Vagina (tissue), 2 donors: ENCODE measurements around the gene ATP5ME. TPM values are rescaled to one million over a fixed set of nuclear protein-coding genes. Genes with fewer than 3 reads are reported as not detected.

Experiments used
- DNase-seq, 2 donors: peaks; one replicate each; pipeline ENCODE4 v3.0.0-alpha.2; 2017; ENCODE audit errors: extremely low spot score in 2 of 2
- H3K27ac ChIP-seq: fragments of 200-600 bp; sonication (generic); one replicate; pipeline ENCODE4 v1.5.1; 2019
- H3K27me3 ChIP-seq: fragments of 200-600 bp; sonication (generic); one replicate; pipeline ENCODE4 v1.5.1; 2019
- H3K36me3 ChIP-seq, 2 donors: fragments of 200-600 bp; sonication (generic); one replicate each; pipeline ENCODE4 v1.5.1; 2017 to 2019
- H3K4me1 ChIP-seq: fragments of 200-600 bp; sonication (generic); one replicate; pipeline ENCODE4 v1.5.1; 2019
- H3K4me3 ChIP-seq, 2 donors: fragments of 200-600 bp; sonication (generic); 1 replicate in 1 of 2; 2 replicates in 1 of 2; pipeline ENCODE4 v1.5.1; 2016 to 2019
- H3K9me3 ChIP-seq: fragments of 200-600 bp; sonication (generic); one replicate; pipeline ENCODE4 v1.5.1; 2019
- POLR2A ChIP-seq, 2 donors: fragments of 450-650 bp; IDR thresholded peaks; one replicate each; pipeline ENCODE4 v1.6.1; 2017; ENCODE audit warnings: antibody characterized with exemption in 2 of 2, mild to moderate bottlenecking in 2 of 2, moderate library complexity in 2 of 2
- POLR2AphosphoS5 ChIP-seq, 2 donors: sonication (generic); formaldehyde crosslinking; IDR thresholded peaks; one replicate each; pipeline ENCODE4 v1.9.0; 2017; ENCODE audit warnings: antibody characterized with exemption in 2 of 2, mild to moderate bottlenecking in 2 of 2, low read depth in 1 of 2; ENCODE audit not compliant: insufficient read depth in 1 of 2
- intact Hi-C: fragments of 100-400 bp; cut with DNase I; formaldehyde crosslinking; loops from one replicate; pipeline ENCODE4 v1.15.1; 2023
- total RNA-seq: library from RNA; depleted of rRNA; stranded (reverse); fragments of >200 nt; gene quantifications from one replicate; pipeline ENCODE4 v1.2.3, GENCODE V29; 2016
- TF ChIP-seq, protein P1 (sequence below), 3 experiments: fragments of 450-650 bp in 2 of 3; fragments of 200-600 bp in 1 of 3; sonication (generic) in 1 of 3; IDR thresholded peaks; one replicate each; pipeline ENCODE4 v1.5.1; 2017 to 2019; ENCODE audit warnings: antibody characterized with exemption in 3 of 3, mild to moderate bottlenecking in 2 of 3, moderate library complexity in 2 of 3

Gene ATP5ME
- total RNA-seq, 1 donor from 2014 or later: 181 TPM

DNA sequence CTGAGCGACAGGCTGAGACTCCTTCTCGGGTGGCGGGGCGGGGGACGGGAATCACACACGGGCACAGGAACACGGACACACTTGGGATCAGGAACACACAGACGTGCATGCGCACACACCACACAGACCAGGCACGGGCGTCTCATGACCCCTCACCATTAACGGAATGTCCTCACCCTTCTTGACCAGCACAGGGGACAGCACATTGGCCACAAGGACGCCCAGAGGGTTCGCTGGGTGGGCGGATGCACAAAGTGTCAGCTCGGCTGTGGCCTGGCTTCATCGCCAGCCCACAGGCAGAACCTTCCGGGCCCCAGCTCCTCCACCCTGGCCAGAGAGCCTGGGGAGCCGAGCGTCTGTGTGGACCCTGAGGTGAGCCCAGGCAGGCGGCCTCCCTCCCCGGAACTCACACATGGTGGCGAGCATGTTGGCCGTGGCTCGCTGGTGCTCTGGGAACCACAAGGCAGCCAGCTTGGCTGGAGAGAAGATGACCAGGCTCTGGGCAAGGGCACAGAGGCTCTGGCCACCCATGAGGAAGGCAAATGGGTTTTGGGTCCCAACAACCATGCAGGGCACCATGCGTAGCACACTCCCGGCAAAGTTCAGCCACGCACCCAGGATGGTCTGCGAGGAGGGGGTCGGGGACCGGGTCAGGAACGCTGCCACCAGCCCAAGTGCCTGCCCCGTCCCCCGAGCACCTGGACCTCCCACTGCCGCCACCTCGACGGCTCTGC is 11.8 kb upstream of the ATP5ME start:
- intact Hi-C loops: no loop called here
- H3K9me3 ChIP-seq: no peaks in the 10 kb centered on the region
- no peak overlapping the region for H3K27ac ChIP-seq
- no peaks in the 10 kb centered on the region for H3K36me3 ChIP-seq
- no peak for TF ChIP-seq POLR2AphosphoS5 (IDR thresholded peaks at IDR 0.05; ENCODE audit: insufficient read depth in 1 of 2, low read depth in 1 of 2)
- TF ChIP-seq POLR2A (IDR thresholded peaks at IDR 0.05): no peak
- TF ChIP-seq, protein P1, sequence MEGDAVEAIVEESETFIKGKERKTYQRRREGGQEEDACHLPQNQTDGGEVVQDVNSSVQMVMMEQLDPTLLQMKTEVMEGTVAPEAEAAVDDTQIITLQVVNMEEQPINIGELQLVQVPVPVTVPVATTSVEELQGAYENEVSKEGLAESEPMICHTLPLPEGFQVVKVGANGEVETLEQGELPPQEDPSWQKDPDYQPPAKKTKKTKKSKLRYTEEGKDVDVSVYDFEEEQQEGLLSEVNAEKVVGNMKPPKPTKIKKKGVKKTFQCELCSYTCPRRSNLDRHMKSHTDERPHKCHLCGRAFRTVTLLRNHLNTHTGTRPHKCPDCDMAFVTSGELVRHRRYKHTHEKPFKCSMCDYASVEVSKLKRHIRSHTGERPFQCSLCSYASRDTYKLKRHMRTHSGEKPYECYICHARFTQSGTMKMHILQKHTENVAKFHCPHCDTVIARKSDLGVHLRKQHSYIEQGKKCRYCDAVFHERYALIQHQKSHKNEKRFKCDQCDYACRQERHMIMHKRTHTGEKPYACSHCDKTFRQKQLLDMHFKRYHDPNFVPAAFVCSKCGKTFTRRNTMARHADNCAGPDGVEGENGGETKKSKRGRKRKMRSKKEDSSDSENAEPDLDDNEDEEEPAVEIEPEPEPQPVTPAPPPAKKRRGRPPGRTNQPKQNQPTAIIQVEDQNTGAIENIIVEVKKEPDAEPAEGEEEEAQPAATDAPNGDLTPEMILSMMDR (IDR thresholded peaks at IDR 0.05): no peak
- H3K27me3 ChIP-seq: no peaks in the 10 kb centered on the region
- H3K4me1 ChIP-seq: peaks cover 54% of the 10 kb centered on the region
- DNase-seq: no peak
- H3K4me3 ChIP-seq: no peak overlapping the region

DNA sequence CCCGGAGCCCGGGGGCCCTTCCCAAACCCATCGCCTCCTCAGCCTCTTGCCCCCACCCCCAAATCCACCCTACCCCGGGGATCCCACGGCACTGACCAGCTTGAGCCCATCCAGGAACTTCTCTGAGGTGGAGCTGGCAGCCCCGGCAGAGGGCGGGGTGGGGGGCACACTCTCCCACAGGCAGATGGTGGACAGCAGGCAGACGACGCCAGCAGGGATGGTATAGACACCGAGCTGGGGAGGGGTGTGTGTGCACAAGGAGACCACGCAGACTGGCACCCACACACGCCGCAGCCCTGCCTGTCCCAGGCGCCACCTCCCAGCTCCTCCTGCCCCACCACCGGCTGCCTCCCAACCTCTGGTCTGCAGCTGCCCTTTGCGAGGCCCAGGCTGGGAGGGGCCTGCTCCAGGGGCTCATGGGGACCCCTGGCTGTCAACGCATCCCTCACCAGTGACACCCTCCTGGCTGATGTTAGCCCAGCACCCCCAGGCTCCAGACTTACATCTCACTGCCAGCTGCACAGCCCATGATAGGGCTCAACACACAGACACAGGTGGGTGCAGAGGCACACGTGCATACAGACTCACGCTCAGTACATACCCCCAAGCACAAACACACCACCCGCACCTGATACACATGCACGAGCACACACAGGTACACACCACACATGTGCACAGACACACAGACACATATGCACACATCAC is 10.7 kb upstream of the ATP5ME start:
- no peaks in the 10 kb centered on the region for H3K27me3 ChIP-seq
- no peak for DNase-seq
- intact Hi-C loops: no loop called here
- H3K9me3 ChIP-seq: no peaks in the 10 kb centered on the region
- TF ChIP-seq POLR2A (IDR thresholded peaks at IDR 0.05): no peak
- no peak for TF ChIP-seq POLR2AphosphoS5 (IDR thresholded peaks at IDR 0.05; ENCODE audit: insufficient read depth in 1 of 2, low read depth in 1 of 2)
- TF ChIP-seq, protein P1 (IDR thresholded peaks at IDR 0.05): no peak
- H3K4me3 ChIP-seq: no peak overlapping the region
- no peak overlapping the region for H3K27ac ChIP-seq
- peaks cover 65% of the 10 kb centered on the region for H3K4me1 ChIP-seq
- no peaks in the 10 kb centered on the region for H3K36me3 ChIP-seq

DNA sequence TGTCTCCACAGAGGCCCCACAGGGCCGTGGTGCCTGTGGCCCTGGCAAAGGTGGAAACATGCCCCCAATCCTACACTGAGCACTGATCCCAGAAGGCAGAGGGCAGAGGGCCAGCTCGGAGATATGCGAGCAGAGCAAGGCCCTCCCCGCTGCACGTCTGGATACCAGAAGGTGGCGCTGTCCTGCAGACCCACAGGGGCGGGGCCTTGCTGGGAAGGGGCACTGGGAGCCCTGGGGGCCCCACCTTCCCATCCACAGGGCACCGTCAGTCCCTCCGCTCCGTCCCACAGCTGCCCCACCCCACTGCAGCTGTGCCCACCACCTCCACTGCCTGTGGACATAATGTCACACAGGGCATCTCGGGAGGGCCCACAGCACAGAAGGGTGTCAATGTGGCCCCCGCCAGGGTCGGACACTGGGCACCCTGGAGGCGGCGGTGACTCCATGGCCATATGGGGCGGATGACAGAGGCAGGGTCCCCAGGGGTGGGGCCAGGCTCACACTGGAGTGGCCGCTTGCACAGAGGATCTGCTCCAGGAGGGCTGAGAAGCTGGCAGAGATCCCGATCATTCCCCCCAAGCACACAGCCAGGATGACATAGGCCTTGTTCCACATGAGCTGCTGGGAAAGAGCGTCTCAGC is 10.0 kb upstream of the ATP5ME start:
- intact Hi-C loops: no loop called here
- Histone ChIP-seq H3K4me1 (peaks cover 60% of the 10 kb centered on the region), H3K9me3 (no peaks in the 10 kb centered on the region), H3K27ac (no peak overlapping the region), H3K27me3 (no peaks in the 10 kb centered on the region), H3K4me3 (no peak overlapping the region), H3K36me3 (no peaks in the 10 kb centered on the region)
- no peak for DNase-seq
- no peak for TF ChIP-seq POLR2A (IDR thresholded peaks at IDR 0.05)
- TF ChIP-seq, protein P1 (IDR thresholded peaks at IDR 0.05): peak in 1 of 3 experiments; percentile 24
- TF ChIP-seq POLR2AphosphoS5 (IDR thresholded peaks at IDR 0.05; ENCODE audit: insufficient read depth in 1 of 2, low read depth in 1 of 2): no peak

DNA sequence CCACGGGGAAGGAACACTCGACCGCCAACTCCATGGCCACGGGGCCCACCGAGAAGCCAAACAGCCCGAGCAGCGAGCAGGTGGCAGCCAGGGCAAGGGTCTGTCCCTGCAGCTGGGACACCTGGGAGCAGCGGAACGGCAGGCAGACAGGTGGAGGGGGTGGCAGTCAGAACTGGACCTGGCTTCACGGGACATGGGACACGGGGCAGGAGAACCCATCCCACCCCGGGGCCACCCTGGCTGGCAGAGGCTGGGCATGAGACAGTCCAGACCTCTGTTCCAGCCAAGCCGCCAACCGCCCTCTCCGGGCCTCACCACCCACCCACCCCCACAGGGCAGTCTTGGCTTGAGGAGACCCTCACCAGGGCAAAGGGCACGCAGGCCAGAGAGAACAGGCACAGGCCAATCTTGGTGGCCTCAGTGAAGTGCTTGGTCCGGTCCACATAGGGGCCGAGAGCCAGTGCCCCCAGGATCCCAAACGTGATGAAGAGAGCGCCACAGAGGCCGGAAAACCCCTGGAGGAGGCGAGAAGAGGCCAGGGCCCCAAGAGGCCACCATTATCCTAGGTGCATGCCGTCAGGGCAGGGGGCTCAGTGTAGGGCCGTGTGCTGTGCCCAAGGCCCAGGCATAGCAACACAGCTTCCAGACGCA is 9.3 kb upstream of the ATP5ME start:
- DNase-seq: no peak
- H3K9me3 ChIP-seq: no peaks in the 10 kb centered on the region
- H3K4me1 ChIP-seq: peaks cover 53% of the 10 kb centered on the region
- no peak for TF ChIP-seq POLR2A (IDR thresholded peaks at IDR 0.05)
- TF ChIP-seq, protein P1 (IDR thresholded peaks at IDR 0.05): no peak
- TF ChIP-seq POLR2AphosphoS5 (IDR thresholded peaks at IDR 0.05; ENCODE audit: insufficient read depth in 1 of 2, low read depth in 1 of 2): no peak
- no peaks in the 10 kb centered on the region for H3K36me3 ChIP-seq
- H3K27ac ChIP-seq: no peak overlapping the region
- H3K4me3 ChIP-seq: no peak overlapping the region
- intact Hi-C loops: no loop called here
- H3K27me3 ChIP-seq: no peaks in the 10 kb centered on the region
